GM12891 (cell line): ENCODE data around the gene KCNH1.

Source experiments
- PAX5 ChIP-seq: IDR thresholded peaks from 2 replicates; pipeline ENCODE4 v1.6.1; 2011; ENCODE audit warnings: low read length, moderate library complexity, mild to moderate bottlenecking; ENCODE audit not compliant: insufficient read depth, severe bottlenecking
- POLR2A ChIP-seq: IDR thresholded peaks from 2 replicates; pipeline ENCODE4 v1.6.1; 2011; ENCODE audit warnings: low read depth, low read length, control low read depth
- POLR2AphosphoS5 ChIP-seq: IDR thresholded peaks from 2 replicates; pipeline ENCODE4 v1.6.1; 2011; ENCODE audit warnings: low read depth, low read length, control low read depth
- POU2F2 ChIP-seq: IDR thresholded peaks from 2 replicates; pipeline ENCODE4 v1.6.1; 2011; ENCODE audit warnings: low read depth, mild to moderate bottlenecking, control low read depth, low read length, moderate library complexity
- SPI1 ChIP-seq: IDR thresholded peaks from 2 replicates; pipeline ENCODE4 v1.6.1; 2011; ENCODE audit warnings: low read depth, low read length, control low read depth
- TAF1 ChIP-seq: IDR thresholded peaks from 2 replicates; pipeline ENCODE4 v1.6.1; 2011; ENCODE audit warnings: low read depth, low read length, control low read depth

DNA sequence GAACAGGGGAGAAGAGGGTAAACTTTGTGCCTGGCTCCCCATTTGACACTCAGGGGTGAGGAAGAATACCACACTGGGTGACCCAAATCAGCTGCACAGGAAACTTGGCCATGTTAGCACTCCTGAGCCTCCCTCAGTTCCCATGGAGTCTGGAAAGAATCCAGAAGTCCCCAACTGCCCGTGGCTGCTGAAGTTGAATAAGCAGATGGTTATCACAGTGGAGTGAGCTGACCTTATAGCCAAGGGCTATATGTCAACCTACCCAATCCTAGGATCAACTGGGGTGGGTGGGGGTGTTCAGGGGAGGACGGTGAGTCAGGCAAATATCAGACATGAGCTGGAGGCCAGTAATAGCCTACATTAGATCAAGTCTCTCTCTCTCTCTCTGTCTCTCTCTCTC, 20.4 kb downstream of the KCNH1 start:
- TF ChIP-seq POLR2AphosphoS5, result no peak
- TF ChIP-seq PAX5, result no peak
- no peak for TF ChIP-seq POLR2A
- no peak for TF ChIP-seq TAF1
- TF ChIP-seq SPI1, result no peak
- TF ChIP-seq POU2F2, result no peak
